Activated CD8-positive, alpha-beta memory T cell treated with anti-CD3 and anti-CD28 coated beads, Interleukin-2, amount 50 U/mL, for 24 hours (primary cell): Measurements from ENCODE around the gene PCDHGA2.
"Not testable (repeated sequence)": the region's sequence is repeated elsewhere in the genome, so short reads cannot be mapped to it uniquely, and the experiment has no call there.

Experiments used
- DNase-seq: peaks from one replicate; pipeline ENCODE4 v3.0.0-alpha.2; 2020; ENCODE audit errors: extremely low read depth

Gene PCDHGA2

DNA sequence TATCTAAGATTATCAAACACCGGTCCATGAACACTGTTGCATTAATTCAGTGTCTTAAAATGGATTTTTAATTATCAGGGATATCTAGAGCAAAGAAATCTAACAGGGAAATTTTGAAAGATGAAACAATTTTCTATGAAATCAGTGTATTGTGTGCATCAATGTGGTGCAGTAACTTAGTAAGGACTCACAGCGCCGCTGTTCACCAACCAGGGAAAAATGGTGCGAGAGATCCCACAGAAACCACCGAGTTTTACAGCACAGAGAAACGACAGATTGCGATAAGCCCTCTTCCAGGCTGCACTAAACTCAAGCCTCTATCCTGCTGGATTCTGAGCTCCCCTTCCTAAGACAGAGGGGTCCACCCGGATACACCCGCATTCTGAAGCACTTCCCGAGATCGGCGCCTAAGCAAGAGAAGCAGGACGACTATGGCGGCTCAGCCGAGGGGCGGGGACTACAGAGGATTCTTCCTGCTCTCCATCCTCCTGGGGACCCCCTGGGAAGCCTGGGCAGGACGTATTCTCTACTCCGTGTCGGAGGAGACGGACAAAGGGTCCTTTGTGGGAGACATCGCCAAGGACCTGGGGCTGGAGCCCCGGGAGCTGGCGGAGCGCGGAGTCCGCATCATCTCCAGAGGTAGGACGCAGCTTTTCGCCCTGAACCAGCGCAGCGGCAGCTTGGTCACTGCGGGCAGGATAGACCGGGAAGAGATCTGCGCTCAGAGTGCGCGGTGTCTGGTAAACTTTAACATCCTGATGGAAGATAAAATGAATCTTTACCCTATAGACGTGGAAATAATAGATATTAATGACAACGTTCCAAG, 44.1 kb downstream of the PCDHGA2 start, which contains the start of gene PCDHGA7:
Gene PCDHGA7 (plus strand): TSS at position 274 of the 826 bp plus-strand sequence. CDS start 158 bp downstream, at position 432.
- DNase-seq = no peak

DNA sequence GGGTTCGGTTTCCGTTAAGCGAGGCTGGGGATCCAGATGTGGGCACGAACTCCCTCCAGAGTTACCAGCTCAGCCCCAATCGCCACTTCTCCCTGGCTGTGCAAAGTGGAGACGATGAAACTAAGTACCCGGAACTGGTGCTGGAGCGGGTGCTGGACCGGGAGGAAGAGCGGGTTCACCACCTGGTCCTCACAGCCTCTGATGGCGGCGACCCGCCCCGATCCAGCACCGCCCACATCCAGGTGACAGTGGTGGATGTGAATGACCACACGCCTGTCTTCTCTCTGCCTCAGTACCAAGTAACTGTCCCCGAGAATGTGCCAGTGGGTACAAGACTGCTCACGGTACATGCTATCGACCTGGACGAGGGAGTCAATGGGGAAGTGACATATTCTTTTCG, 44.8 kb downstream of the PCDHGA2 start:
- no peak for DNase-seq

DNA sequence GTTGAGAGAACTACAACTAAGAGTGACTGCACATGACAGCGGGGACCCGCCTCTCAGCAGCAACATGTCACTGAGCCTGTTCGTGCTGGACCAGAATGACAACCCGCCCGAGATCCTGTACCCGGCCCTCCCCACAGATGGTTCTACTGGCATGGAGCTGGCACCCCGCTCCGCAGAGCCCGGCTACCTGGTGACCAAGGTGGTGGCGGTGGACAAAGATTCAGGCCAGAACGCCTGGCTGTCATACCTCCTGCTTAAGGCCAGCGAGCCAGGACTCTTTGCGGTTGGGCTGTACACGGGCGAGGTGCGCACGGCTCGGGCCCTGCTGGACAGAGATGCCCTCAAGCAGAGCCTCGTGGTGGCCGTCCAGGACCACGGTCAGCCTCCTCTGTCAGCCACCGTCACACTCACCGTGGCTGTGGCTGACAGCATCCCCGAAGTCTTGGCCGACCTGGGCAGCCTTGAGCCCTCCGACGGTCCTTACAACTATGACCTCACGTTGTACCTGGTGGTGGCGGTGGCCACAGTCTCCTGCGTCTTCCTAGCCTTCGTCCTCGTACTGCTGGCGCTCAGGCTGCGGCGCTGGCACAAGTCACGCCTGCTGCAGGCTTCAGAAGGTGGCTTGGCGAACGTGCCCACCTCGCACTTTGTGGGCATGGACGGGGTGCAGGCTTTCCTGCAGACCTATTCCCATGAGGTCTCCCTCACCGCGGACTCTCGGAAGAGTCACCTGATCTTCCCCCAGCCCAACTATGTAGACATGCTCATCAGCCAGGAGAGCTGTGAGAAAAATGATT, 46.1 kb downstream of the PCDHGA2 start:
- no peak for DNase-seq

DNA sequence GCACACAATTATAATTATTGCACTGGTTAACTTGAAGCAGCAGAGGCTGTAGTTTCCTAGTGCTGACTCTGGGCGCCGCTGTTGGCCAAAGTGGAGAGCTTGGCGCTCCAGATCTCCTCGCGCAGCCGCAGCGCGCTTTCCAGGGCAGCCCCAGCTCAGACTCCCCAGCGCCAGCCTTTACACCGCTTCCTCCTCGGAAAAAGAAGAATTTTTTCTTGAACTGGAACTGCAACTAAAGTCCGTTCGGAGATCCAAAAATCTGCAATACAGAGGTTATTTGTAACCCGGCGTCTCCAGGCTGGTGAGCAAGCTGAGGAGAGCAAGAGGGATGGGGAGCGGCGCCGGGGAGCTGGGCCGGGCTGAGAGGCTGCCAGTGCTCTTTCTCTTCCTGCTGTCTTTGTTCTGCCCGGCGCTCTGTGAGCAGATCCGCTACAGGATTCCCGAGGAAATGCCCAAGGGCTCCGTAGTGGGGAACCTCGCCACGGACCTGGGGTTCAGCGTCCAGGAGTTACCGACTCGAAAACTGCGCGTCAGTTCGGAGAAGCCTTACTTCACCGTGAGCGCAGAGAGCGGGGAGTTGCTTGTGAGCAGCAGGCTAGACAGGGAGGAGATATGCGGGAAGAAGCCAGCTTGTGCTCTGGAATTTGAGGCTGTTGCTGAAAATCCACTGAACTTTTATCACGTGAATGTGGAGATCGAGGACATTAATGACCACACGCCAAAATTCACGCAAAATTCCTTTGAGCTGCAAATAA, 49.2 kb downstream of the PCDHGA2 start, which contains the start of gene PCDHGB4:
Gene PCDHGB4 (plus strand): TSS at position 142 of the 755 bp plus-strand sequence. CDS start 187 bp downstream, at position 329.
- DNase-seq = not testable (repeated sequence)

DNA sequence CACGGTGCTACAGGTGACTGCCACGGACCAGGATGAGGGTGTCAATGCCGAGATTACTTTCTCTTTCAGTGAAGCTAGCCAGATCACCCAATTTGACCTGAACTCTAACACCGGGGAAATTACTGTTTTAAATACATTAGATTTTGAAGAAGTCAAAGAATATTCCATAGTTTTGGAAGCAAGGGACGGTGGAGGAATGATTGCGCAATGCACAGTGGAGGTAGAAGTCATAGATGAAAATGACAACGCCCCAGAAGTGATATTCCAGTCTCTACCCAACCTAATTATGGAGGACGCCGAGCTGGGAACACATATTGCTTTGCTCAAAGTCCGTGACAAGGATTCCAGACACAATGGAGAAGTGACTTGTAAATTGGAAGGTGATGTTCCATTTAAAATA, 50.1 kb downstream of the PCDHGA2 start:
- no peak for DNase-seq

DNA sequence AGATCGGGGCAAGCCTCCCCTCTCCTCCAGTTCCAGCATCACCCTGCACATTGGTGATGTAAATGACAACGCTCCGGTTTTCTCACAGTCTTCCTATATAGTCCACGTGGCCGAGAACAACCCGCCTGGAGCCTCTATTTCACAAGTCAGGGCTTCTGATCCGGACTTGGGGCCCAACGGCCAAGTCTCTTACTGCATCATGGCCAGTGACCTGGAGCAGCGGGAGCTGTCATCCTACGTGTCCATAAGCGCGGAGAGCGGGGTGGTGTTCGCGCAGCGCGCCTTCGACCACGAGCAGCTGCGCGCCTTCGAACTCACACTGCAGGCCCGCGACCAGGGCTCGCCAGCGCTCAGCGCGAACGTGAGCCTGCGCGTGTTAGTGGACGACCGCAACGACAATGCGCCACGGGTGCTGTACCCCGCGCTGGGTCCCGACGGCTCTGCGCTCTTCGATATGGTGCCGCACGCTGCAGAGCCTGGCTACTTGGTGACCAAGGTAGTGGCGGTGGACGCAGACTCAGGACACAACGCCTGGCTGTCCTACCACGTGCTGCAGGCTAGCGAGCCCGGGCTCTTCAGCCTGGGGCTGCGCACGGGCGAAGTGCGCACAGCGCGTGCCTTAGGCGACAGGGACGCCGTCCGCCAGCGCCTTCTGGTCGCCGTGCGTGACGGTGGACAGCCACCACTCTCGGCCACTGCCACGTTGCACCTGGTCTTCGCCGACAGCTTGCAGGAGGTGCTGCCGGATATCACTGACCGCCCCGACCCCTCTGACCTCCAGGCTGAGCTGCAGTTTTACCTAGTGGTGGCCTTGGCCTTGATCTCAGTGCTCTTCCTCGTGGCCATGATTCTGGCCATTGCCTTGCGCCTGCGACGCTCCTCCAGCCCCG, 50.8 kb downstream of the PCDHGA2 start:
- DNase-seq = no peak

DNA sequence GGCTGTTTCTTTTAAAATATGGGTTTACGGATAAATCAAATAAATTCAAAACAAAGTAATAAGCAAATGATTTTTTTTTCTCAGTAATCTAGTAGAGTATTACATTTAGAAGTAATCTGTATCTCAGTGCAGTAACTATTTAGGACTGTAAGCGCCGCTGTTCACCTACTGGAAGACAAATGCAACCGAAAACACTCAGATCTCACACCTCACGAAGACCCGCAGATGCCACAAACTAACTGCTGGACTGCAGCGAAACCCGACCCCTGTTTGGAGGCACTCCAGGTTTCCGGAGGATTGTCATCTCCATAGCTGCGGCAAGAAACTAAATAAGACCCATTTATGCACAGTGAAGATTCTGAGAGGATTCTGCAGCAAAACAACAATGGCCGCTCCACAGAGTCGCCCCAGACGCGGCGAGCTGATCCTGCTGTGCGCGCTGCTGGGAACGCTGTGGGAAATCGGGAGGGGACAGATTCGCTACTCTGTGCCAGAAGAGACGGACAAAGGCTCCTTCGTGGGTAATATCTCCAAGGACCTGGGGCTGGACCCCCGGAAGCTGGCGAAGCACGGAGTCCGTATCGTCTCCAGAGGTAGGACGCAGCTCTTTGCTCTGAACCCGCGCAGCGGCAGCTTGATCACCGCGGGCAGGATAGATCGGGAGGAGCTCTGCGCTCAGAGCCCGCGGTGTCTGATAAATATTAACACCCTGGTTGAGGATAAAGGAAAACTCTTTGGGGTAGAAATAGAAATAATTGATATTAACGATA, 54.1 kb downstream of the PCDHGA2 start, which contains the start of gene PCDHGA8:
Gene PCDHGA8 (plus strand): TSS at position 205 of the 770 bp plus-strand sequence. CDS start 181 bp downstream, at position 386.
- DNase-seq = no peak
